Stomach (tissue), 9 donors: ENCODE data around the gene KHSRP. TPM values are rescaled to one million over a fixed set of nuclear protein-coding genes. Genes with fewer than 3 reads are reported as not detected.
A peak's percentile ranks its signal among the peaks of the same experiment; 100 is the strongest.

Source experiments
- DNase-seq, 2 donors: peaks; one replicate each; pipeline versions ENCODE4 v3.0.0 to v3.0.0-alpha.2; 2013 to 2019
- H3K27ac ChIP-seq, 5 donors: fragments of 200-600 bp in 4 of 5; sonication (generic) in 4 of 5; one replicate each; pipeline ENCODE4 v1.5.1; 2013 to 2019; ENCODE audit warnings: mild to moderate bottlenecking in 1 of 5, moderate library complexity in 1 of 5
- H3K27me3 ChIP-seq, 3 donors: fragments of 200-600 bp; sonication (generic); one replicate each; pipeline ENCODE4 v1.5.1; 2017 to 2019; ENCODE audit warnings: mixed run types in 1 of 3
- H3K36me3 ChIP-seq, 4 donors: fragments of 200-600 bp; sonication (generic); 1 replicate in 3 of 4; 2 replicates in 1 of 4; pipeline ENCODE4 v1.5.1; 2016 to 2019
- H3K4me1 ChIP-seq, 4 donors: fragments of 200-600 bp; sonication (generic); one replicate each; pipeline ENCODE4 v1.5.1; 2016 to 2019
- H3K4me3 ChIP-seq, 4 donors: fragments of 200-600 bp; sonication (generic) in 3 of 4; one replicate each; pipeline ENCODE4 v1.5.1; 2016 to 2019; ENCODE audit warnings: mild to moderate bottlenecking in 1 of 4
- H3K9me3 ChIP-seq, 4 donors: fragments of 200-600 bp; sonication (generic); one replicate each; pipeline ENCODE4 v1.5.1; 2016 to 2019
- EP300 ChIP-seq: sonication (generic); formaldehyde crosslinking; IDR thresholded peaks from one replicate; pipeline ENCODE4 v1.6.1; 2017; ENCODE audit warnings: antibody characterized with exemption
- POLR2A ChIP-seq, 4 donors: fragments of 450-650 bp; IDR thresholded peaks; one replicate each; pipeline ENCODE4 v1.6.1; 2016; ENCODE audit warnings: antibody characterized with exemption in 4 of 4, control low read depth in 2 of 4, mild to moderate bottlenecking in 1 of 4, moderate library complexity in 1 of 4
- POLR2AphosphoS5 ChIP-seq, 3 donors: sonication (generic); formaldehyde crosslinking; IDR thresholded peaks; one replicate each; pipeline ENCODE4 v1.6.1; 2016; ENCODE audit warnings: antibody characterized with exemption in 3 of 3
- WGBS, 5 donors: extraction: QIAGEN DNeasy Blood & Tissue Kit in 3 of 5; methylation state at CpG; one replicate each; pipeline versions ENCODE4 v1.1.5 to v1.1.7; 2013 to 2018; 5-methylcytosine and 5-hydroxymethylcytosine counted together
- intact Hi-C: fragments of 100-400 bp; cut with DNase I; formaldehyde crosslinking; loops from one replicate; pipeline ENCODE4 v1.15.1; 2023; ENCODE audit warnings: low total_unique reads
- polyA plus RNA-seq, 3 donors: library from polyadenylated mRNA; stranded (reverse); fragments of 200-250 nt; gene quantifications; one replicate each; pipeline ENCODE4 v1.2.3, GENCODE V29; 2013
- total RNA-seq, 5 donors: library from RNA; depleted of rRNA; stranded (reverse); fragments of >200 nt; gene quantifications; one replicate each; pipeline versions ENCODE4 v1.1.0 to v1.2.3, GENCODE V29; 2014 to 2016
- TF ChIP-seq, protein P1 (sequence below), 7 experiments: fragments of 450-650 bp in 4 of 7; fragments of 200-600 bp in 3 of 7; sonication (generic) in 3 of 7; IDR thresholded peaks; one replicate each; pipeline ENCODE4 v1.5.1; 2016 to 2019; ENCODE audit warnings: antibody characterized with exemption in 7 of 7, control low read depth in 2 of 7, mild to moderate bottlenecking in 1 of 7
- donor health status: healthy with polysubstance abuse.
- donor health status: Bipolar disorder and iron deficiency.
- donor health status: healthy.

The KHSRP gene
- total and polyA plus RNA-seq, 8 donors = 49.1 to 130 (median 111) TPM

DNA sequence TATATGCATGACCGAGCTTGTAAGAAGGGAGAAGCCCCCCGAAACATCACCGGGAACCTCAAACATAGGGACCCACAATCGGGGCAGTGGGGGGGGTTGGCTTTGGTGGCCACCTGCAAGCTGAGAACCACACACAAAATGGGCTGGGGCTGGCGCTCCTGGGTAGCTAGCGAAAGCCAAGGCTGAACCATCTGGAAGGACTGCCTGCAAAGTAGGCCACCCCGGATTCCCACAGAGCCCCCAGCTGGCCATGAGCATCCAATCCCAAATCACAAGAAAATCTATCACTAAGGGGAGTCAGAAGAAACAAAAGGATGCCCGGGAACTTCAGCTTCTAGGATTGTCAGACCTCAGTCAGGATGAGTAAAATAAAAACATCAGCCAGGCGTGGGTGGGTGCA is 46.1 kb downstream of the KHSRP start:
- whole genome bisulfite sequencing, 5 donors = 71 to 85% (median 82%) methylated on average over 9 of the region's 9 CpGs
- intact Hi-C loops = no loop called here
- Histone ChIP-seq H3K27ac (no peak overlapping the region), H3K4me1 (peaks cover 8 to 48% (median 14%) of the 10 kb centered on the region in 4 donors), H3K27me3 (no peaks in the 10 kb centered on the region), H3K9me3 (no peaks in the 10 kb centered on the region), H3K4me3 (no peak overlapping the region), H3K36me3 (peaks cover 44 to 79% (median 69%) of the 10 kb centered on the region in 4 donors)
- DNase-seq = no peak
- TF ChIP-seq POLR2A (IDR thresholded peaks at IDR 0.05) (no peak), POLR2AphosphoS5 (IDR thresholded peaks at IDR 0.05) (no peak), EP300 (no peak)
- TF ChIP-seq, protein P1, sequence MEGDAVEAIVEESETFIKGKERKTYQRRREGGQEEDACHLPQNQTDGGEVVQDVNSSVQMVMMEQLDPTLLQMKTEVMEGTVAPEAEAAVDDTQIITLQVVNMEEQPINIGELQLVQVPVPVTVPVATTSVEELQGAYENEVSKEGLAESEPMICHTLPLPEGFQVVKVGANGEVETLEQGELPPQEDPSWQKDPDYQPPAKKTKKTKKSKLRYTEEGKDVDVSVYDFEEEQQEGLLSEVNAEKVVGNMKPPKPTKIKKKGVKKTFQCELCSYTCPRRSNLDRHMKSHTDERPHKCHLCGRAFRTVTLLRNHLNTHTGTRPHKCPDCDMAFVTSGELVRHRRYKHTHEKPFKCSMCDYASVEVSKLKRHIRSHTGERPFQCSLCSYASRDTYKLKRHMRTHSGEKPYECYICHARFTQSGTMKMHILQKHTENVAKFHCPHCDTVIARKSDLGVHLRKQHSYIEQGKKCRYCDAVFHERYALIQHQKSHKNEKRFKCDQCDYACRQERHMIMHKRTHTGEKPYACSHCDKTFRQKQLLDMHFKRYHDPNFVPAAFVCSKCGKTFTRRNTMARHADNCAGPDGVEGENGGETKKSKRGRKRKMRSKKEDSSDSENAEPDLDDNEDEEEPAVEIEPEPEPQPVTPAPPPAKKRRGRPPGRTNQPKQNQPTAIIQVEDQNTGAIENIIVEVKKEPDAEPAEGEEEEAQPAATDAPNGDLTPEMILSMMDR (IDR thresholded peaks at IDR 0.05) = no peak

GRCh38 chr19:6378041-6378440 is 46.6 kb downstream of the KHSRP start:
- peaks cover 10 to 49% (median 16%) of the 10 kb centered on the region in 4 donors for H3K4me1 ChIP-seq
- H3K4me3 ChIP-seq = no peak overlapping the region
- H3K9me3 ChIP-seq = no peaks in the 10 kb centered on the region
- DNase-seq = peak in 1 of 2 donors; percentile 61
- 54 to 67% (median 58%) methylated on average over 6 of the region's 6 CpGs for whole genome bisulfite sequencing, 5 donors
- intact Hi-C loops = no loop called here
- H3K27ac ChIP-seq = no peak overlapping the region
- TF ChIP-seq POLR2A (IDR thresholded peaks at IDR 0.05) = no peak
- TF ChIP-seq EP300 = no peak
- TF ChIP-seq, protein P1 (IDR thresholded peaks at IDR 0.05) = no peak
- no peak for TF ChIP-seq POLR2AphosphoS5 (IDR thresholded peaks at IDR 0.05)
- H3K27me3 ChIP-seq = no peaks in the 10 kb centered on the region
- H3K36me3 ChIP-seq = peaks cover 39 to 74% (median 65%) of the 10 kb centered on the region in 4 donors

GRCh38 chr19:6376512-6377190 is 48.0 kb downstream of the KHSRP start:
- peaks cover 27 to 60% (median 51%) of the 10 kb centered on the region in 4 donors for H3K36me3 ChIP-seq
- TF ChIP-seq EP300 (no peak), POLR2A (IDR thresholded peaks at IDR 0.05) (no peak), POLR2AphosphoS5 (IDR thresholded peaks at IDR 0.05) (no peak)
- TF ChIP-seq, protein P1 (IDR thresholded peaks at IDR 0.05) = no peak
- no peak overlapping the region for H3K4me3 ChIP-seq
- H3K9me3 ChIP-seq = no peaks in the 10 kb centered on the region
- DNase-seq = no peak
- H3K4me1 ChIP-seq = peaks cover 10 to 55% (median 23%) of the 10 kb centered on the region in 4 donors
- intact Hi-C loops = no loop called here
- peak overlapping the region in 2 of 5 donors; percentile 8 to 18 for H3K27ac ChIP-seq
- no peaks in the 10 kb centered on the region for H3K27me3 ChIP-seq
- 72 to 79% (median 77%) methylated on average over 14 to 19 of the region's 19 CpGs for WGBS, 5 donors

- no peaks in the 10 kb centered on the region for H3K27me3 ChIP-seq
- no peak for DNase-seq
- WGBS, 5 donors = 83 to 91% (median 86%) methylated on average over 7 to 25 of the region's 25 CpGs
- H3K9me3 ChIP-seq = no peaks in the 10 kb centered on the region
- peaks cover 10 to 60% (median 24%) of the 10 kb centered on the region in 4 donors for H3K4me1 ChIP-seq
- intact Hi-C loops = no loop called here
- no peak within 1 kb of the TSS for H3K4me3 ChIP-seq
- TF ChIP-seq POLR2AphosphoS5 (IDR thresholded peaks at IDR 0.05) = no peak
- TF ChIP-seq POLR2A (IDR thresholded peaks at IDR 0.05) = no peak
- TF ChIP-seq EP300 = no peak
- TF ChIP-seq, protein P1 (IDR thresholded peaks at IDR 0.05) = no peak
- peaks cover 15 to 49% (median 39%) of the 10 kb centered on the region in 4 donors for H3K36me3 ChIP-seq
- H3K27ac ChIP-seq = peak within 1 kb of the TSS in 2 of 5 donors; percentile 8 to 18
Observed at GRCh38 chr19:6375411-6376010, 49.1 kb downstream of the KHSRP start, which contains the start of gene PSPN. Gene PSPN (minus strand): TSS chr19:6375933. CDS start chr19:6375849, 84 bp downstream.
